HG03378 (cell line): ENCODE results near the gene DPP3.

Experiments
- ATAC-seq: cut with Tn5 transposase; IDR thresholded peaks from one replicate; pipeline ENCODE4 v1.9.1; 2021; ENCODE audit warnings: mild to moderate bottlenecking, moderate library complexity; ENCODE audit not compliant: unreplicated experiment

Gene DPP3

GRCh38 chr11:66464916-66465315 lies 15.3 kb upstream of the DPP3 start:
- ATAC-seq, result no peak

GRCh38 chr11:66465373-66466224 lies 14.6 kb upstream of the DPP3 start:
- peak; percentile 3 for ATAC-seq

- ATAC-seq, result peak; percentile 72
Measured at GRCh38 chr11:66466225-66467033, 13.8 kb upstream of the DPP3 start, which contains the start of gene PELI3. TSS of gene PELI3 (plus strand) at chr11:66466905. CDS start at chr11:66468129, 1,224 bp downstream.

GRCh38 chr11:66467034-66467659 lies 13.1 kb upstream of the DPP3 start:
- ATAC-seq, result no peak

- no peak for ATAC-seq
Measured at GRCh38 chr11:66467756-66468155, 12.5 kb upstream of the DPP3 start.

GRCh38 chr11:66468691-66469090 lies 11.5 kb upstream of the DPP3 start:
- ATAC-seq, result no peak

GRCh38 chr11:66469441-66469840 lies 10.8 kb upstream of the DPP3 start:
- ATAC-seq, result no peak

- no peak for ATAC-seq
Measured at GRCh38 chr11:66470015-66470414, 10.2 kb upstream of the DPP3 start.

GRCh38 chr11:66471142-66471541 lies 9.1 kb upstream of the DPP3 start:
- ATAC-seq, result no peak

- no peak for ATAC-seq
Measured at GRCh38 chr11:66472054-66472453, 8.2 kb upstream of the DPP3 start.

GRCh38 chr11:66473167-66473566 lies 7.1 kb upstream of the DPP3 start:
- no peak for ATAC-seq

GRCh38 chr11:66473608-66474515 lies 6.4 kb upstream of the DPP3 start:
- ATAC-seq, result no peak

- ATAC-seq, result no peak
Measured at GRCh38 chr11:66475349-66476172, 4.7 kb upstream of the DPP3 start.

- no peak for ATAC-seq
Measured at GRCh38 chr11:66476173-66476840, 3.9 kb upstream of the DPP3 start.

GRCh38 chr11:66476841-66477251 lies 3.4 kb upstream of the DPP3 start:
- ATAC-seq, result no peak

- ATAC-seq, result no peak
Measured at GRCh38 chr11:66477263-66478201, 2.7 kb upstream of the DPP3 start.

- no peak for ATAC-seq
Measured at GRCh38 chr11:66478729-66479393, 1.4 kb upstream of the DPP3 start.
